Loucy (cell line): ENCODE measurements around the gene GRM5.

Experiments
- H2AFZ ChIP-seq: fragments of 200-600 bp; sonication (generic); 2 replicates; pipeline ENCODE4 v1.6.0; 2016; ENCODE audit warnings: antibody characterized with exemption, mild to moderate bottlenecking, low read length, moderate library complexity
- H3F3A ChIP-seq: fragments of 200-600 bp; 2 replicates; pipeline ENCODE4 v1.6.0; 2016; ENCODE audit warnings: antibody characterized with exemption, low read depth, mild to moderate bottlenecking
- H3K27me3 ChIP-seq: fragments of 200-600 bp; sonication (generic); 2 replicates; pipeline ENCODE4 v1.6.1; 2014; ENCODE audit warnings: low read length, mild to moderate bottlenecking; ENCODE audit not compliant: insufficient read depth, poor library complexity, severe bottlenecking
- H3K36me3 ChIP-seq: fragments of 200-600 bp; sonication (generic); 2 replicates; pipeline ENCODE4 v1.6.1; 2016; ENCODE audit warnings: low read length; ENCODE audit not compliant: insufficient read depth
- H3K4me1 ChIP-seq: fragments of 200-600 bp; sonication (generic); 2 replicates; pipeline ENCODE4 v1.5.1; 2014; ENCODE audit warnings: low read length, mild to moderate bottlenecking; ENCODE audit not compliant: insufficient read depth, poor library complexity, severe bottlenecking
- H3K4me2 ChIP-seq: fragments of 200-600 bp; sonication (generic); 2 replicates; pipeline ENCODE4 v1.6.0; 2014; ENCODE audit warnings: antibody characterized with exemption, low read length, low read depth, mild to moderate bottlenecking; ENCODE audit not compliant: poor library complexity, severe bottlenecking
- H3K4me3 ChIP-seq: fragments of 200-600 bp; sonication (generic); 2 replicates; pipeline ENCODE4 v1.5.1; 2014; ENCODE audit warnings: low read length, mild to moderate bottlenecking, mixed read lengths; ENCODE audit not compliant: poor library complexity, severe bottlenecking
- H3K79me2 ChIP-seq: fragments of 200-600 bp; sonication (generic); 2 replicates; pipeline ENCODE4 v1.6.1; 2014; ENCODE audit warnings: low read length; ENCODE audit not compliant: insufficient read depth
- H3K9ac ChIP-seq: fragments of 200-600 bp; sonication (generic); 2 replicates; pipeline ENCODE4 v1.6.0; 2014; ENCODE audit warnings: mild to moderate bottlenecking, low read depth, low read length, moderate library complexity; ENCODE audit not compliant: poor library complexity, severe bottlenecking
- H3K9me2 ChIP-seq: fragments of 200-600 bp; sonication (generic); replicated peaks from 2 replicates; pipeline ENCODE4 v1.6.1; 2016; ENCODE audit warnings: low read depth, low read length, mixed read lengths
- H3K9me3 ChIP-seq: fragments of 200-600 bp; sonication (generic); 2 replicates; pipeline ENCODE4 v1.6.1; 2014; ENCODE audit warnings: mild to moderate bottlenecking, antibody characterized with exemption, low read length, low read depth; ENCODE audit not compliant: insufficient read depth
- H4K20me1 ChIP-seq: fragments of 200-600 bp; sonication (generic); 2 replicates; pipeline ENCODE4 v1.6.0; 2014; ENCODE audit warnings: antibody characterized with exemption, low read length, mild to moderate bottlenecking; ENCODE audit not compliant: insufficient read depth, poor library complexity, severe bottlenecking
- EZH2phosphoT487 ChIP-seq: fragments of 200-600 bp; IDR thresholded peaks from 2 replicates; pipeline ENCODE4 v1.6.1; 2018; ENCODE audit warnings: antibody characterized with exemption, mild to moderate bottlenecking, moderate library complexity, borderline replicate concordance
- TF ChIP-seq, protein P1 (sequence below): fragments of 200-600 bp; sonication (generic); conservative IDR thresholded peaks from 2 replicates; pipeline ENCODE4 v1.5.1; 2014; ENCODE audit warnings: mild to moderate bottlenecking, antibody characterized with exemption, low read length

Gene GRM5

DNA sequence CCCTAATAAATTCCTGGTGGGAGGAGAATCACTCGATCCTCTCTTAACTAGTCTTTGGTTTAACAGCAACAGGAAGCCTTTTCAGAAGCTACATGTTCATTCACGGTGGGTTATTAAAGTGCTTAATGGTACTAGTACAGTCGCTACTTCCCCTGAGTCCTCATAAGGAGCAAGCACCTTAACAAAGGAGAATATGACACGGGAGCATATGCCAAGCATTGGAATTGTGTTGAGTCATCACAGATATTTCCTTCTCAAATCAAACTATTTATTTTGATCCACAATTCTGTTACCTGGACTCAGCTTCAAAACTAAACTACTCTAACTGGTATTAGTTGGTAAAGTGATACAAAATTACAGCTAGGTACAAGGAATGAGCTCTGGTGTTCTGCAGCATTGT lies 550.8 kb downstream of the GRM5 start:
- Histone ChIP-seq H3K4me2 (no peak overlapping the region), H3K9me3 (no peaks in the 10 kb centered on the region), H3F3A (no peaks in the 10 kb centered on the region), H3K27me3 (no peaks in the 10 kb centered on the region), H3K36me3 (no peaks in the 10 kb centered on the region), H3K9me2 (no peaks in the 10 kb centered on the region), H2AFZ (no peak overlapping the region), H3K4me1 (no peaks in the 10 kb centered on the region), H3K4me3 (no peak overlapping the region), H3K79me2 (no peaks in the 10 kb centered on the region), H3K9ac (no peak overlapping the region), H4K20me1 (no peaks in the 10 kb centered on the region)
- TF ChIP-seq, protein P1, sequence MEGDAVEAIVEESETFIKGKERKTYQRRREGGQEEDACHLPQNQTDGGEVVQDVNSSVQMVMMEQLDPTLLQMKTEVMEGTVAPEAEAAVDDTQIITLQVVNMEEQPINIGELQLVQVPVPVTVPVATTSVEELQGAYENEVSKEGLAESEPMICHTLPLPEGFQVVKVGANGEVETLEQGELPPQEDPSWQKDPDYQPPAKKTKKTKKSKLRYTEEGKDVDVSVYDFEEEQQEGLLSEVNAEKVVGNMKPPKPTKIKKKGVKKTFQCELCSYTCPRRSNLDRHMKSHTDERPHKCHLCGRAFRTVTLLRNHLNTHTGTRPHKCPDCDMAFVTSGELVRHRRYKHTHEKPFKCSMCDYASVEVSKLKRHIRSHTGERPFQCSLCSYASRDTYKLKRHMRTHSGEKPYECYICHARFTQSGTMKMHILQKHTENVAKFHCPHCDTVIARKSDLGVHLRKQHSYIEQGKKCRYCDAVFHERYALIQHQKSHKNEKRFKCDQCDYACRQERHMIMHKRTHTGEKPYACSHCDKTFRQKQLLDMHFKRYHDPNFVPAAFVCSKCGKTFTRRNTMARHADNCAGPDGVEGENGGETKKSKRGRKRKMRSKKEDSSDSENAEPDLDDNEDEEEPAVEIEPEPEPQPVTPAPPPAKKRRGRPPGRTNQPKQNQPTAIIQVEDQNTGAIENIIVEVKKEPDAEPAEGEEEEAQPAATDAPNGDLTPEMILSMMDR: no peak
- TF ChIP-seq EZH2phosphoT487: no peak

DNA sequence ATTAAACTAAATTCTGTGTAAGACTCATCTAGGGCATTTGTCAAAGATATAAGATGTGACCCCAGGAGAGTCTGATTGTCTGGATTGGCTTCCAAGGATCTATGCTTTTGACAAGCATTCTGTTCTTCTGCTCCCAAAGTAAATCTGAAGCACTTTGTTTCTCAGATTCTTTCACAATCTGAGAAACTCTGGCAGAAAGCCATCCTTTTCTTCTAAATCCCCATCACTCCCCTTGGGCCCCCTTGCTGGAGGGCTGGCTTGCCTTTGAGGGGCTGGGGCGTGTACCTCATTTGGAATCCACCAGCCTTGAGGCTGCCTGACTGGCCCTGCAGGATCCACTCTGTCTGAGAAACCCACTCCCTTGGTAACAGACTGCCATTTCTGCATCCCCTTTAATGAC lies 554.8 kb downstream of the GRM5 start:
- Histone ChIP-seq H3K27me3 (no peaks in the 10 kb centered on the region), H3K9me3 (no peaks in the 10 kb centered on the region), H3K9me2 (no peaks in the 10 kb centered on the region), H3K9ac (no peak overlapping the region), H2AFZ (no peak overlapping the region), H3K36me3 (no peaks in the 10 kb centered on the region), H3K4me3 (no peak overlapping the region), H3K4me1 (no peaks in the 10 kb centered on the region), H3K4me2 (no peak overlapping the region), H3K79me2 (no peaks in the 10 kb centered on the region), H3F3A (no peaks in the 10 kb centered on the region), H4K20me1 (no peaks in the 10 kb centered on the region)
- TF ChIP-seq EZH2phosphoT487: no peak
- TF ChIP-seq, protein P1: no peak

DNA sequence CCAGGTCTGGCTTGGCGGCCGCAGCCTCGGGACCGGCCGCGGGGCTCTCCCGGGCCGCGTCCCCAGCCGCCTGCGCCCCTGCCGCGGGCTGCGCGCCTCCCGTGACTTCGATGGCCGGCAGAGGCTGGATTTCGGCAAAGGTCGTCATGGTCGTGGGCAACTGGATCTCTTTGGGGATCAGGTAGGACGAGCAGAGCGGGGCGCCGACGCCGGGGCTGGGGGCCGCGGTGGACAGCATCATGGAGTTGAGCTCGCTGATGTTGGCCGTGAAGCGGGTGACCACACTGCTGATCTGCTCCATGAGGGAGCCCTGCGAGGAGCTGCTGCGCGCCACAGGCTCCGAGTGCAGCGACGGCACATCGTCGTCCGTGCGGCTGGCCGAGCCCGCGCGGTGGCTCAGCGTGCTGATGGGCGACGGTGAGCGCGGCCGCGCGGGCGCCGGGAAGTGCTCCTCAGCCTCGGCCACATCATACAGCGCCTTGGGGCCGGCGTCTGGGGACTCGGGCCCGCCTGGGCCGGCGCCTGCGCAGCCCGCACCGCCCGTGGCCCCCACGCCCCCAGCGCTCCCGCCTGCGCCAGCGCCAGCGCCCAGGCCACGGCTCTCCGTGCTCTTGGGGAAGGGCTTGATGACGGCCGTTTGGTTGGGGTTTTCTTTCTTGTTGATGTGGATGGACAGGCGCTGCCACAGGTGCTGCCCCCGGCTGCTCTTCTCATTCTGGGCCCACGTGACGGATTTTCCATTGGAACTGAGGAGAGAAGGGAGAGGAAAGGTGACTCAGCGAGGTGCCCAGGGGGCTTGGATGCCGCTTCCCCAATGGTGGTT lies 556.8 kb downstream of the GRM5 start:
- TF ChIP-seq, protein P1: no peak
- no peak for TF ChIP-seq EZH2phosphoT487
- Histone ChIP-seq H3K4me1 (no peaks in the 10 kb centered on the region), H3F3A (no peaks in the 10 kb centered on the region), H3K9ac (no peak overlapping the region), H2AFZ (no peak overlapping the region), H3K36me3 (no peaks in the 10 kb centered on the region), H3K9me3 (no peaks in the 10 kb centered on the region), H3K79me2 (no peaks in the 10 kb centered on the region), H3K4me3 (no peak overlapping the region), H3K9me2 (no peaks in the 10 kb centered on the region), H4K20me1 (no peaks in the 10 kb centered on the region), H3K27me3 (no peaks in the 10 kb centered on the region), H3K4me2 (no peak overlapping the region)
